GM20000 (cell line): Measurements from ENCODE around the gene GSDME.

Experiments
- DNase-seq: peaks from one replicate; pipeline ENCODE4 v3.0.0; 2012; ENCODE audit warnings: low spot score
- TF ChIP-seq, protein P1 (sequence below): IDR thresholded peaks from 2 replicates; pipeline ENCODE4 v1.5.1; 2012; ENCODE audit warnings: mild to moderate bottlenecking, control low read depth; ENCODE audit errors: extremely low read depth, missing control alignments

The GSDME gene

DNA sequence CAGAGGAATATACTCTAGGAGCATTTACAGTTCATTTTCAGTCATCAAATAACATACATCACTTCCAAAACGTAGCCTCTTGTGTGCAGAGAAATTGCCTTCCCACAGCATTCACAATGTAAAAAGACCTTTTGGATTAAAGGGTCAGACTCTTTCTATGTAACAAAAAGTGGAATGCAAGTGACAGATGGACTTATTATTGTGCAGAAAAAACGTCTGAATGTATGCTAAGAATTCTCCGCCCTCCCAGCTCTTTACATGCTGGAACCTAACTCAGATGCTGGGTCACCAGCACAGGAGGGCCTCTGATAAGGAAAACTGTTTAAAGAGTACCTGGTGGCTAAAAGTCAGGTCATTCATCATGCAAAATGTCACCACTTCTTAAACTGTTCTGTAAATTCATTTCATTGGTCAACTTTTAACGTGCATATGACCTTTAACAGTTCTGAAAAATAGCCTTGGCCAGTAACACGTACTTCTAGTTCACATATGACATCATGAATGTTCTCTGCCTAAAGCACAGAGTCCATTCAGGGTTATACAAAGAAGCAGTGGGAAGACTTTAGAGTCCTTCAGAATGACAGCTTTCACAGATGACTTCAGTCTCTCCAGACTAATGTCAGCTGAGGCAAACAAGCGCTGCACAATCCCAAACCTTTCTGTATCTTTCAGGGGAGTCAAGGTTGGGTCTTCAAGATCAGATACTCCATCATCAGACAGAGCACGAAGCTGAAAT is 58.6 kb downstream of the GSDME start:
- DNase-seq, result no peak
- TF ChIP-seq, protein P1, sequence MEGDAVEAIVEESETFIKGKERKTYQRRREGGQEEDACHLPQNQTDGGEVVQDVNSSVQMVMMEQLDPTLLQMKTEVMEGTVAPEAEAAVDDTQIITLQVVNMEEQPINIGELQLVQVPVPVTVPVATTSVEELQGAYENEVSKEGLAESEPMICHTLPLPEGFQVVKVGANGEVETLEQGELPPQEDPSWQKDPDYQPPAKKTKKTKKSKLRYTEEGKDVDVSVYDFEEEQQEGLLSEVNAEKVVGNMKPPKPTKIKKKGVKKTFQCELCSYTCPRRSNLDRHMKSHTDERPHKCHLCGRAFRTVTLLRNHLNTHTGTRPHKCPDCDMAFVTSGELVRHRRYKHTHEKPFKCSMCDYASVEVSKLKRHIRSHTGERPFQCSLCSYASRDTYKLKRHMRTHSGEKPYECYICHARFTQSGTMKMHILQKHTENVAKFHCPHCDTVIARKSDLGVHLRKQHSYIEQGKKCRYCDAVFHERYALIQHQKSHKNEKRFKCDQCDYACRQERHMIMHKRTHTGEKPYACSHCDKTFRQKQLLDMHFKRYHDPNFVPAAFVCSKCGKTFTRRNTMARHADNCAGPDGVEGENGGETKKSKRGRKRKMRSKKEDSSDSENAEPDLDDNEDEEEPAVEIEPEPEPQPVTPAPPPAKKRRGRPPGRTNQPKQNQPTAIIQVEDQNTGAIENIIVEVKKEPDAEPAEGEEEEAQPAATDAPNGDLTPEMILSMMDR, result no peak

DNA sequence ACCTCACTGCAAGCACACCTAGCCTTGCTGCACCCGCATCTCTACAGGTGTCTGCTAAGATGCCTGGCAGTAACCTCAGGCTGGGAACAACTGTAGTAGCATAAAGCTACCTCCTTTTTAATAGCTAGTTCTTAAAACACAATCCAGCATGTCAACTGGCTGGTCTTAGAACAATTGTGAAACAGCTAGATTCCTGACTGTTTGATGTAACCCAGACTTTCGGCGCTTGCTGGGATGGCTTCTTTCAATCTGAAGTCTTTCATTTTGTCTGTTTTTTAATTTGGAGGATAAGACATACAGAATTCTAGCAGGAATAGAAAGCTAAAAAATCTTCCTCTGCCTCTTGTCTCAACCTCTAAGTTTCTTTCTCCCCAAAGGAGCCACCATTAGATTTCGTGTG is 59.8 kb downstream of the GSDME start:
- DNase-seq, result no peak
- TF ChIP-seq, protein P1, result no peak

DNA sequence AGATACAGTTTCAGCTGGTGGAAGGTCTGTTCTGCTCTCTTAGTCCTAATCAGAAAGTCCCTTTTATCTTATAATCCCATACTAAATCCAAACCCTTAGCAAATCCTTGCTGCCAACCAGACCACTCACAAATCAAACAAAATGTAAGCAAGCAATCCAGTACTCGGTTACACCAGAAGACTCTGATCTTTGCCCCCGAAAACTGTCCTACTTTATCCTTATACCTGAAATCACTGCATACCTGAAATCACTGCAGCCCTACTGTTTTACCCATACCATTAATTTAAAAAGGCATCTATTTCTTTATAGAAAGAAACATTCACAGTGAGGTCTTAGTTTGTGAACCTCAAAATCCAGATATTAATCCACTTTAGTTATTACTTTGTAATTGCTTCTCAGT is 64.7 kb downstream of the GSDME start:
- TF ChIP-seq, protein P1, result no peak
- no peak for DNase-seq

DNA sequence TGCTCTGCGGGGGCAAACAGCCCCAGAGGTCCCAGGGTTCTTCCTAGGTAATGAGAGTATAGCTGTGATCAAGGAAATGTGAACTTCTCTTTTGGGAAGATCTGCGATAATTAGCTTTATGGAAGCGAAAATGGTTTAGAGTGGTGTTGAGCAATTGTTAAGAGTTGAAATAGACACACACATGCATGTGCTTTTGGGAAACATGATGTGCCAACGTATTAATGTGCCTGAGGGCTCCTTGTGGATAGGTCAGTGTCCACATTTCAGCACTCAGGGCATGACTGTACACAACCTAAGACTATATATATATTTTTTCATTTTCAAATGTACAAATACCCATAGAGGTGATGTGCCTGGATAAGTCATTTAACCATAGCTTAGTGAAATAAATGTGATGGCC is 67.0 kb downstream of the GSDME start:
- TF ChIP-seq, protein P1, result no peak
- DNase-seq, result no peak

DNA sequence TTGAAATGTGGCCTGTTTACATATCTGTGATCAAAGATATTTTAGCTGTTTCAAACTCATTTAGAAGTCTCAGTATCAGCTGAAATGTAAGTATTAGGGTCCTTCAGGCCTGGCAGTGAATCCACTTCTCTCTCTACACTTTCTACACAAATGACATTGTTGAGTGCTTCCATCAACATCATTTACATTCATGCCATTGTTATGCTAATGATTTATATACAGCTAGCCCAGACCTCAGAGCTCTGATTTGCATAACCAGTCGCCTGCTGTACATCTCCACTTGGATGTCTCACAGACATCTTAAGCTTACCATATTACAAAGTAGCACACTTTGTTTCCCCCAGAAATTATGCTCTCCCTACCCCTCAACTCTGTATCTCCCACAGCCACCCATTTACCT is 71.6 kb downstream of the GSDME start:
- no peak for DNase-seq
- TF ChIP-seq, protein P1, result no peak

DNA sequence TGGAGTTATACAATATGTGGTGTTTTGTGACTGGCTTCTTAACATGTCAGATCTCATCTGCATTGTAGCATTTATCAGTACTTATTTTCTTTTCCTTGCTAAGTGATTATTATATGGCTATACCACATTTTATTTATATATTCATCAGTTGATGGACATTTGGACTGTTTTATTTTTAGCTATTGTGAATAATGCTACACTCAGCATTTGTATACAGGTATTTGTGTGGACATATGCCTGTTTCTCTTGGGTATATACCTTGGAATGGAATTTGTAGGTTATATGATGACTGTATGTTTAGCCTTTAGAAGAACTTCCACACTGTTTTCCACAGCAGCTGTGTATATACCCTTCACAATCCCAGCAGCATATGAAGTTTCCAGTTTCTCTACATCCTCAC is 86.5 kb downstream of the GSDME start:
- DNase-seq, result no peak
- TF ChIP-seq, protein P1, result no peak

DNA sequence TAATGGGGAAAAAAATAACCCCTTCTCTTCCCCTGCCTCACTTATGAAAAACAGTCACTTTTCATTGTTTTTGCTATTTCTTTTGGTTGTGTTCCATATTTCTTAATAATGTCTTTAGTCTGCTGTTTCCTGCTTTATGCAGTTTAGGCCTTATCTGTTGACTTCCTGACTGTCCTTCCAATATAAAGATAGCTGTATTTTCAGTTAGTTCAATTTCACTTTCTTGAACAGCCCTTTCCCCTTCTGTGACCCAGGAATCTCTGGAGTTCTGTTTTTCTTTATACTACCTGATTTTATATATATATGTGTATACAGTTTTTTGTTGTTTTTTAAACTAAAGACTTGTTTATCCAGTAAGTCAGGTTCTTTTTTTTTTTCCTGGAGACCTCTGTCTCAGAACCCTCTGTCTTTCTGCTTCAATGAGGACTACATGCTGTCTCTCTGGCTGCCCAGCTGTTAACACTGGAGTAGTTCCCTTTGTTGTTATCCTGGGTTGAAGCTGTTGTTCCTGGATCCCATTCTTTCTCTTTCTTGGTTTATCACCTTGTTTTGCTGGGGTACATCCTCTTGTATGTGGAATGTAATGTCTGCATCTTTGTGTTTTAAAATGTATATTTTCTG is 87.2 kb downstream of the GSDME start:
- DNase-seq, result no peak

More for the DNA sequence above, 87.2 kb downstream of the GSDME start:
- TF ChIP-seq, protein P1, result no peak
